ENCODE data around the gene PHLPP1.

The PHLPP1 gene

DNA sequence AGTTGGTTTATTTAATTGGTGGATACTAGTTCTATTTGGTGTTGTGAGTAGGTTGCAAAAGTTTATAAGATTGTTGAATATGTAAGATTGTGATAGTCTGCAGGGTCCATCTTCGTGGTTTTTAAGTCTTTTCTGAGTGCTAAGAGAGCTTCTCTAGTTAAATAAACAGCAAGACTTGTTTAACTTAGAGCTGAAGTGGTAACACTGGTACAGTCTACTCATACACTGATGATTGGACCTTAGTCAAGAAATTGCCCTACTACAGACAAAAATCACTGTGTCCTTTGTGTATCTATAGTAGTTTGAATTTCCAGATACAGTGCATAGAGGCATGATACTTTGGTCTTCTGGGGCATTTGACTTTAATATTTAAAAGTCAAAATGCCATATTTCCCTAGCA lies 94.6 kb downstream of the PHLPP1 start:
- FAIRE-seq (no peak), DNase-seq (ENCODE audit: insufficient read length, low spot score) (no peak)
- no peak for TF ChIP-seq POLR2A (IDR thresholded peaks at IDR 0.05; ENCODE audit: low read depth, low read length)

GRCh38 chr18:62810682-62811081 lies 95.3 kb downstream of the PHLPP1 start:
- FAIRE-seq, result no peak
- TF ChIP-seq POLR2A (IDR thresholded peaks at IDR 0.05; ENCODE audit: low read depth, low read length), result no peak
- no peak for DNase-seq (ENCODE audit: insufficient read length, low spot score)

DNA sequence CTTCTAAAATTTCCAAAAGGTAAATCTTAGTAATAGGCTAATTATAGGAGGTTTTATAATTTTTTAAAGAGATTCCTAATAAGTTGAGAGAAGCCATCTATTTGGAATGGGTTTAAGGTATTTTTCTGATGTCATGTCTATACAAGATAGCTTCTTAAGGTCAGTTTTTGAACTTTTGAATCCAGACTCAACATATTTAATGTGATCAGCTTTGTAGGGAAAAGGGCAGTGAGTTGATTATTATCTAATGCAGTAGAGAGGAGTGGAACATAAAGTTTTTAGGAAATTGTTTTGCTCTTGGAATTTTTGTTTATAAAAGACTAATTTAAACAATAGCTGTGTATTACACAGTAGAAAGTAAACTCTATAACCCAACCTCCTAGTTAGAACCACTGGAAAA lies 96.3 kb downstream of the PHLPP1 start:
- DNase-seq (ENCODE audit: insufficient read length, low spot score), result no peak
- no peak for FAIRE-seq
- TF ChIP-seq POLR2A (IDR thresholded peaks at IDR 0.05; ENCODE audit: low read depth, low read length), result no peak

DNA sequence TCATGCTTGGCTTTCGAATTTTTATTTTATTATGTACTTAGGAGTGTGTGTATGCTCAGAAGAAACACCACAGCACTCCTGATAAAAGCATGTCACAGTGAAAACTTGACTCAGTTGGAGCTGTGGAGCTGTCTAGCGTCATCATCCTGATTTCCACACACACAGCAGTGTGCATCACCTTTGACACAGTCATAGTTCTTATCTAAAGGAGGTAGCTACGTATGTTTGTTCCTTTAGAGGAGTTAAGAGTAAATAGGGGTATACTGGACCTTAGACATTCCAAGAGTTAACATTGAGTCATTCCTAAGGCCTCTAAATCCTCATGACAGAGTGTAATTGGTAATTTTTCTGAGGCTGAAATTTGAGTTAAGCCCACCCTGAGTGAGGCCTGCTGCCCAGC lies 96.9 kb downstream of the PHLPP1 start:
- TF ChIP-seq POLR2A (IDR thresholded peaks at IDR 0.05; ENCODE audit: low read depth, low read length), result no peak
- DNase-seq (ENCODE audit: insufficient read length, low spot score) (no peak), FAIRE-seq (no peak)

DNA sequence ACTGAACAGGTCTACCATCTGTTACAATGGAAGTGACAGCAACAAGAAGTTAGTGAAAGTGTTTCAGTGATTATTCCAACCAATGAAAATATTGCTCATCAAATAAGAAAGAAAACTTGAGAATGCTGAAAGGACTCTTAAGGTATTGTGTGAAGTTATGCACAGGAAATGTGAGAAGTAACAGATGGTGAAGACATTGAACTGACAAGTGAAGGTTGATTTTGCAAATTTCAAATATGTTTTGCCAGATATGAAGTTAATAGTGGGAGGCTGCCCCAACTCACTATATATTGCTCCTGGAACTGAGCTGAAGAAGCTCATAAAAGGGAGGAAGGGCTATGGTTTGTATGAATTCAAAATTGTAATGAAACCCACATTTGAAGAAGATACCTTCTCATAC lies 97.5 kb downstream of the PHLPP1 start:
- DNase-seq (ENCODE audit: insufficient read length, low spot score) (no peak), FAIRE-seq (no peak)
- TF ChIP-seq POLR2A (IDR thresholded peaks at IDR 0.05; ENCODE audit: low read depth, low read length), result no peak

GRCh38 chr18:62814132-62814759 lies 98.9 kb downstream of the PHLPP1 start:
- no peak for TF ChIP-seq POLR2A (IDR thresholded peaks at IDR 0.05; ENCODE audit: low read depth, low read length)
- DNase-seq (ENCODE audit: insufficient read length, low spot score) (no peak), FAIRE-seq (no peak)

DNA sequence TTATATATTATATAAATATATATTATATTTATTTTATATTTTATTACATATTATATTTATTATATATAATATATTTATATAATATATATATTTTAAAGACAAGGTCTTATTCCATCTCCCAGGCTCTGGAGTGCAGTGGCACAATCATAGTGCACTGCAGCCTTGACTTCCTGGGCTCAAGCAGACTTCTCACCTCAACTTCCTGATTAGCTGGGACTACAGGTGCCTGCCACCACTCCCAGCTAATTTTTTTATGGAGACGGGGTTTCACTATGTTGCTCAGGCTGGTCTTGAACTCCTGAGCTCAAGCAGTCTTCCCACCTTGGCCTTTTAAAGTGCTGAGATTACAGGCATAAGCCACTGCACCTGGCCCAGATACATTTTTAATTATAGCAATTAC lies 110.0 kb downstream of the PHLPP1 start:
- DNase-seq (ENCODE audit: insufficient read length, low spot score), result no peak
- FAIRE-seq, result no peak
- no peak for TF ChIP-seq POLR2A (IDR thresholded peaks at IDR 0.05; ENCODE audit: low read depth, low read length)

GRCh38 chr18:62827397-62827796 lies 112.1 kb downstream of the PHLPP1 start:
- FAIRE-seq (no peak), DNase-seq (ENCODE audit: insufficient read length, low spot score) (no peak)
- no peak for TF ChIP-seq POLR2A (IDR thresholded peaks at IDR 0.05; ENCODE audit: low read depth, low read length)

DNA sequence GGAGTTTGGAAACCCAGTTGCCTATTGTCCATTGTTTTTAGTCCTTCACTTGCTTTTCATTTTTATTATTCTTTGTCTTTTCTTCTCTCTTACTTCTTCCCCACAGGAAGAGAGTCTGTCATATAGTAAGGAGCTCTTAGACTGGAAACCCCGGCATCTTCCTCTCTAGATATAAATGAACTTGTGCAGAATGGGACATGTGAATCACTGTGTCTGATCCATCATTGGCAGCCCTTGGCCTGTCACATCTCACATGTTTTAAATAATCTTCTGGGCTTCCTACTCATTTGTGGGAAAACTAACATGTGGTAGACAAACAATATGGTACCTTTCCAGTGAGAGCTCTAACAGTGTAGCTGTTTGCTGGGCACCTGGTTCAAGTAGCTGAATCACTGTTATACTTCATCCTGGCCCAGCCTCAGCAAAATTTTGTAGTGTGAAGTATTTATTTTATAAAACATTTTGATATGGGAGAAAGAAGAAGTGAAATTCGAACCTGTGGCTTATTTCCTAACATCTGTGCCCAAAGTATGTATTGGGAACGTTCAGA lies 112.8 kb downstream of the PHLPP1 start:
- FAIRE-seq (no peak), DNase-seq (ENCODE audit: insufficient read length, low spot score) (no peak)
- no peak for TF ChIP-seq POLR2A (IDR thresholded peaks at IDR 0.05; ENCODE audit: low read depth, low read length)

DNA sequence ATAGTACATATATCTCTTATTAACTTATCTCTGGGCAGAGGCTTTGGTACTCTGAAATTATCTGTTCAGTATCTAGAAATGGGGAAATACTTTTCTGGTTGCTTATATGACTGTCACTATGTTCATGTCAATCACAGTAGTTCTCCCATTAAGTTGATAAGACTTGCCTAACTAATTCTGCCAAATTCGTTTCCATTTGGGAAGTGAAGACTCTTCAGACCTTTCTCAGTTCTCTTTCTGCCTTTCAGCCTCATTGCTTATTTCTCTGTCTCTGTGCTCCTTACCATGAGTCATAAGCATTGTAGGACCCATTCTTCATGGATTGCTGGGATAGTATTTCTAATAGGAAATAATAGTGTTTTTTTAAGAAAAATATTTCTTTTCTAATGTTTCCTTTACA lies 113.5 kb downstream of the PHLPP1 start:
- DNase-seq (ENCODE audit: insufficient read length, low spot score), result no peak
- FAIRE-seq, result no peak
- no peak for TF ChIP-seq POLR2A (IDR thresholded peaks at IDR 0.05; ENCODE audit: low read depth, low read length)

DNA sequence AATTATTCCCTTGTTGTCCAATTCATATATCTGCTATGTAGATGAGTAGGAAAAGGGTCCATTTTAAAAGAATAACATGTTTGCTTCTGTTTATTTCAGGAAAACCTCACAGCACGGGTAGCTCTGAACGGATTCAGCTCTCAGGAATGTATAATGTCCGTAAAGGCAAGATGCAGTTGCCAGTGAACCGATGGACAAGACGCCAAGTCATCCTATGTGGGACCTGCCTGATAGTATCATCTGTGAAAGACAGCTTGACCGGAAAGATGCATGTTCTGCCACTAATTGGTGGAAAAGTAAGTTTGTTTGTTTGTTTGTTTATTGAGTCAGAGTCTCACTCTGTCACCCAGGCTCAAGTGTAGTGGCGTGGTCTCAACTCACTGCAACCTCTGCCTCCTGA lies 114.6 kb downstream of the PHLPP1 start:
- TF ChIP-seq POLR2A (IDR thresholded peaks at IDR 0.05; ENCODE audit: low read depth, low read length), result no peak
- DNase-seq (ENCODE audit: insufficient read length, low spot score) (no peak), FAIRE-seq (no peak)

DNA sequence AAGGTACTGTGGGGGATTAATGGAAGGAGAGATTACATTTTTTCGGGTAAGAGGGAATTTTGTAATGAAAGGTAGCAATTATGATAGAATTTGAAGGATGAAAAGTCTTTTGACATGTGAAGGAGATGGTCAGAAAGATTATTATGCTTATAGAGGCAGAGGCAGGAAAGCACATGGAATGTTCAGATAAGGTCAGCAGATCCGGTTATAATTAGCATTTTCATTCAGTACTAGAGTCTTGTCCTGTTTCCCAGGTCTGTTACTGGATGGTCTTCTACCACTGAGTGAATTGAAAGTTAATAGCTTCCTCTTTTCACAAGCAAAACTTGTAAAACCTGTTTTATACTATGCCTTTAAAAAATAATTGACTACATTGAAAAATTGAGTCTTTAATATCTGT lies 116.9 kb downstream of the PHLPP1 start:
- DNase-seq (ENCODE audit: insufficient read length, low spot score) (no peak), FAIRE-seq (no peak)
- no peak for TF ChIP-seq POLR2A (IDR thresholded peaks at IDR 0.05; ENCODE audit: low read depth, low read length)

DNA sequence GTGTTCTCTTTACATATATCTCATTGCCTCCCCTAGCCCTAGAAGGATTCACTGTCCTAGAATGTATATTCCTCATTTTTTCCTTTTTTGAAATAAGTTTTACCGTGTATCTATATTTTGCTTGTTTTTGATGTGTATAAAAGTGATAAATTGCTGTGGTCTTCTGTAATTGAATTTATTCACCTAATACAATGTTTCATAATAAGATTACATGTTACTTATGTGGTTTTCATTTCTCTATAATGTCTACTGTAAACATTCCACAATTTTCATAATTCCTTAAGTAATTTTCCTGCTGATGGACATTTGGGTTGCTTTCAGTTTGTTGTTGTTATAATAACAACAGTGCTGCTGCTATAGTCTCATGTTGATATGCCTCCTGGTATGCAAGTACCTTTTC lies 118.2 kb downstream of the PHLPP1 start:
- FAIRE-seq (no peak), DNase-seq (ENCODE audit: insufficient read length, low spot score) (no peak)
- TF ChIP-seq POLR2A (IDR thresholded peaks at IDR 0.05; ENCODE audit: low read depth, low read length), result no peak

- no peak for TF ChIP-seq POLR2A (IDR thresholded peaks at IDR 0.05; ENCODE audit: low read depth, low read length)
- no peak for FAIRE-seq
- no peak for DNase-seq (ENCODE audit: insufficient read length, low spot score)
Measured at GRCh38 chr18:62834715-62835114, 119.4 kb downstream of the PHLPP1 start.

GRCh38 chr18:62837011-62837410 lies 121.7 kb downstream of the PHLPP1 start:
- TF ChIP-seq POLR2A (IDR thresholded peaks at IDR 0.05; ENCODE audit: low read depth, low read length), result no peak
- DNase-seq (ENCODE audit: insufficient read length, low spot score) (no peak), FAIRE-seq (no peak)

Data from H54 (cell line).